Measurements from ENCODE around the gene SIGLEC5. TPM values are rescaled to one million over a fixed set of nuclear protein-coding genes. Genes with fewer than 3 reads are reported as not detected.
A peak's percentile ranks its signal among the peaks of the same experiment; 100 is the strongest.
"Not testable (repeated sequence)": the region's sequence is repeated elsewhere in the genome, so short reads cannot be mapped to it uniquely, and the experiment has no call there.

SIGLEC5 gene, protein sequence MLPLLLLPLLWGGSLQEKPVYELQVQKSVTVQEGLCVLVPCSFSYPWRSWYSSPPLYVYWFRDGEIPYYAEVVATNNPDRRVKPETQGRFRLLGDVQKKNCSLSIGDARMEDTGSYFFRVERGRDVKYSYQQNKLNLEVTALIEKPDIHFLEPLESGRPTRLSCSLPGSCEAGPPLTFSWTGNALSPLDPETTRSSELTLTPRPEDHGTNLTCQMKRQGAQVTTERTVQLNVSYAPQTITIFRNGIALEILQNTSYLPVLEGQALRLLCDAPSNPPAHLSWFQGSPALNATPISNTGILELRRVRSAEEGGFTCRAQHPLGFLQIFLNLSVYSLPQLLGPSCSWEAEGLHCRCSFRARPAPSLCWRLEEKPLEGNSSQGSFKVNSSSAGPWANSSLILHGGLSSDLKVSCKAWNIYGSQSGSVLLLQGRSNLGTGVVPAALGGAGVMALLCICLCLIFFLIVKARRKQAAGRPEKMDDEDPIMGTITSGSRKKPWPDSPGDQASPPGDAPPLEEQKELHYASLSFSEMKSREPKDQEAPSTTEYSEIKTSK
- 1 to 10 TPM in 1 of 4 donors, not detected in 3; 1.1 TPM for total RNA-seq

DNA sequence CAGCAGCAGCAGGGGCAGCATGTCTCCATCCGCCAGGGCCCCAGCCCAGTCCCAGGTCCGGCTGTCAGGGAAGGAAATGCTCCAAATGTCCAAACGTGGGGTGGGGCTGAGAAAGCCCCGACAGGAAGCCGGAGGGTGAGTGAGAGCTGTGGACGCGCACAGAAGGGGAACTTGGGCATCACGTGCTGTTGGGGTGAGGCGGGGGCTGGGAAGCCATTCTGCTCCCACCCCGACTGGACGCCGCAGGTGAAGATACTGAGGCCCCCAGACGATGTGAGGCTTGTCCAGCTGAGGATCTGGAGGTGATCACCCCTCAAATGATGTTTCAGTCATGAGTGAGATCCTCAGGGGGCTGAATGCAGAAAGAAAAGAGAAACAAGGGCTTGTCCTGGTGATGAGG lies at the start of gene SIGLEC5:
TSS of gene SIGLEC5 (minus strand) at position 87 of the 400 bp plus-strand sequence. CDS start at position 21, 66 bp downstream.
- DNase-seq, result not testable (repeated sequence)
- WGBS, 2 donors (ENCODE audit: low coverage in 1 of 2), result 40% methylated on average over 1 of the region's 13 CpGs; no CpG with 5 or more reads in 1 of the 2 donors

DNA sequence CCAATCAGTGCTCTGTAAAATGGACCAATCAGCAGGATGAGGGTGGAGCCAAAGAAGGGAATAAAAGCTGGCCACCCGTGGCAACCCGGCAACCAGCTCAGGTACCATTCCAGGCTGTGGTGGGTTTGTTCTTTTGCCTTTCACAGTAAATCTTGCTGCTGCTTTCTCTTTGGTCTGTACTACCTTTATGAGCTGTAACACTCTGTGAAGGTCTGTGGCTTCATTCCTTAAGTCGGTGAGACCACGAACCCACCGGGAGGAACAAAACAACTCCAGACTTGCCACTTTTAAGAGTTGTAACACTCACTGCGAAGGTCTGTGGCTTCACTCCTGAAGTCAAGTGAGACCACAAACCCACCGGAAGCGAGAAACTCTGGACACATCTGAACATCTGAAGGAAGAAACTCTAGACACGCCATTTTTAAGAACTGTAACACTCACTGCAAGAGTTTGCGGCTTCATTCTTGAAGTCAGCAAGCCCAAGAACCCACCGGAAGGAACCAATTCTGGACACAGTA lies 46.4 kb upstream of the SIGLEC5 start:
- WGBS, 2 donors (ENCODE audit: low coverage in 1 of 2), result 64 to 81% methylated on average over 8 to 11 of the region's 11 CpGs
- H3K4me1 ChIP-seq, result no peaks in the 10 kb centered on the region
- H3K4me3 ChIP-seq, result no peak overlapping the region
- TF ChIP-seq EP300 (IDR thresholded peaks at IDR 0.05; ENCODE audit: low read depth) (no peak), POLR2AphosphoS5 (IDR thresholded peaks at IDR 0.05) (no peak), POLR2A (IDR thresholded peaks at IDR 0.05) (no peak)
- TF ChIP-seq, protein P1, sequence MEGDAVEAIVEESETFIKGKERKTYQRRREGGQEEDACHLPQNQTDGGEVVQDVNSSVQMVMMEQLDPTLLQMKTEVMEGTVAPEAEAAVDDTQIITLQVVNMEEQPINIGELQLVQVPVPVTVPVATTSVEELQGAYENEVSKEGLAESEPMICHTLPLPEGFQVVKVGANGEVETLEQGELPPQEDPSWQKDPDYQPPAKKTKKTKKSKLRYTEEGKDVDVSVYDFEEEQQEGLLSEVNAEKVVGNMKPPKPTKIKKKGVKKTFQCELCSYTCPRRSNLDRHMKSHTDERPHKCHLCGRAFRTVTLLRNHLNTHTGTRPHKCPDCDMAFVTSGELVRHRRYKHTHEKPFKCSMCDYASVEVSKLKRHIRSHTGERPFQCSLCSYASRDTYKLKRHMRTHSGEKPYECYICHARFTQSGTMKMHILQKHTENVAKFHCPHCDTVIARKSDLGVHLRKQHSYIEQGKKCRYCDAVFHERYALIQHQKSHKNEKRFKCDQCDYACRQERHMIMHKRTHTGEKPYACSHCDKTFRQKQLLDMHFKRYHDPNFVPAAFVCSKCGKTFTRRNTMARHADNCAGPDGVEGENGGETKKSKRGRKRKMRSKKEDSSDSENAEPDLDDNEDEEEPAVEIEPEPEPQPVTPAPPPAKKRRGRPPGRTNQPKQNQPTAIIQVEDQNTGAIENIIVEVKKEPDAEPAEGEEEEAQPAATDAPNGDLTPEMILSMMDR (IDR thresholded peaks at IDR 0.05), result no peak
- H3K27ac ChIP-seq, result no peak overlapping the region
- H3K27me3 ChIP-seq, result peaks cover 9% of the 10 kb centered on the region
- in situ Hi-C loops (cut with MboI; ENCODE audit: low pct_ligation_motif_present in 1 of 4, low pct_unique_long_range_greater_than_20kb in 1 of 4, low sequenced_read_pairs in 3 of 4), result no loop called here
- no peaks in the 10 kb centered on the region for H3K9me3 ChIP-seq
- no peak for DNase-seq
- intact Hi-C loops (cut with DNase I; ENCODE audit: low total_unique reads), result no loop called here
- no peaks in the 10 kb centered on the region for H3K36me3 ChIP-seq

More for the DNA sequence above, at the start of gene SIGLEC5:
- H3K4me3 ChIP-seq; H3K4me1 ChIP-seq; in situ Hi-C loops (cut with MboI; ENCODE audit: low pct_ligation_motif_present in 1 of 4, low pct_unique_long_range_greater_than_20kb in 1 of 4, low sequenced_read_pairs in 3 of 4); H3K36me3 ChIP-seq; intact Hi-C loops (cut with DNase I; ENCODE audit: low total_unique reads); H3K27me3 ChIP-seq; H3K9me3 ChIP-seq; H3K27ac ChIP-seq: not testable (repeated sequence)

DNA sequence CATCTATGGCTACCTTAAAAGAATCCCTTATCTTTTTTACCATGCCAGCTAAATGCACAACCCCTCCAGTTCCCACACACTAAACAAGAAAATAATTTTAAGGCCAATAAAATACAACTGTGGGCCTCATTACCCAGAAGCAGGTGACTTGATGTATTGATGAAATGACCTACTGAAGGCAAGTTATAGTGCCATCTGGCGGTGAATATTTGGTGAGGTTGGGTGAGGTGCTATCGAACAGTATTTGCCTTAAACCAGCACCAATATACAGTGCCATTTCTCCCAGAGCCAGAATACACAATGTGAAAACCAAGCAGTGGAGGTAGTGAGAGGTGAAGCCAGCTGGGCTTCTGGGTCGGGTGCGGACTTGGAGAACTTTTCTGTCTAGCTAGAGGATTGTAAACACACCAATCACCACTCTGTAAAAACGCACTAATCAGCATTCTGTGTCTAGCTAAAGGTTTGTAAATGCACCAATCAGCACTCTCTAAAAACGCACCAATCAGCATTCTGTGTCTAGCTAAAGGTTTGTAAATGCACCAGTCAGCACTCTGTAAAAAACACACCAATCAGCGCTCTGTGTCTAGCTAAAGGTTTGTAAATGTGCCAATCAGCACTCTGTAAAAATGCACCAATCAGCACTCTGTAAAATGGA lies 45.8 kb upstream of the SIGLEC5 start:
- WGBS, 2 donors (ENCODE audit: low coverage in 1 of 2), result 59 to 90% methylated on average over 2 to 7 of the region's 7 CpGs
- TF ChIP-seq, protein P1 (IDR thresholded peaks at IDR 0.05), result peak in 4 of 5 experiments; percentile 9 to 39 (median 32)

DNA sequence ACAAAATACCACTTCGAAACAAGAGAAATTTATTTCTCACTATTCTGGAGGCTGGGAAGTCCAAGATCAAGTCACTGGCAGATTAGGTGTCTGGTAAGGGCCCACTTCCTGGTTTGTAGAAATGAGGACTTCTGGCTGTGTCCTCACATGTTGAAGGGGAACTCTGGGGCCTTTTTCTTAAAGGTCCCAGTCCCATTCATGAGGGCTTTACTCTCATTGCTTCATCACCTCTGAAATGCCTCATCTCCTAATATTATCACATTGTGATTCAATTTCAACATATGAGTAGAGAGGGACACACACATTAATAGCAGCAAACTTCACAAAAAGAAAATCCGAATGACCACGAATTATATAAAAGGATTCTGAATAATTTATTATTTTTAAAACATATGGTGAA lies 38.0 kb upstream of the SIGLEC5 start:
- 0 to 57% methylated on average over 1 to 3 of the region's 3 CpGs for WGBS, 2 donors (ENCODE audit: low coverage in 1 of 2)
- DNase-seq, result no peak
- TF ChIP-seq EP300 (IDR thresholded peaks at IDR 0.05; ENCODE audit: low read depth), result no peak
- no peak for TF ChIP-seq POLR2AphosphoS5 (IDR thresholded peaks at IDR 0.05)
- no peak for TF ChIP-seq POLR2A (IDR thresholded peaks at IDR 0.05)
- TF ChIP-seq, protein P1 (IDR thresholded peaks at IDR 0.05), result no peak
- Histone ChIP-seq H3K4me3 (no peak overlapping the region), H3K27me3 (peaks cover 40% of the 10 kb centered on the region), H3K36me3 (no peaks in the 10 kb centered on the region), H3K9me3 (no peaks in the 10 kb centered on the region), H3K27ac (no peak overlapping the region), H3K4me1 (no peaks in the 10 kb centered on the region)
- intact Hi-C loops (cut with DNase I; ENCODE audit: low total_unique reads), result loop anchor here (10.0 kb wide), 1 partner anchor 57 kb away; the partner anchor contains the start of gene HAS1
- in situ Hi-C loops (cut with MboI; ENCODE audit: low pct_ligation_motif_present in 1 of 4, low pct_unique_long_range_greater_than_20kb in 1 of 4, low sequenced_read_pairs in 3 of 4), result loop anchor here in 2 of 4 donors (25.0 kb wide), 2 partner anchors 181 to 206 kb away; partner anchors contain the start of genes CEACAM18 (in 1 of the 2) and SIGLEC8 (in 1 of the 2)

More for the DNA sequence above, 45.8 kb upstream of the SIGLEC5 start:
- DNase-seq; H3K4me1 ChIP-seq; intact Hi-C loops (cut with DNase I; ENCODE audit: low total_unique reads); in situ Hi-C loops (cut with MboI; ENCODE audit: low pct_ligation_motif_present in 1 of 4, low pct_unique_long_range_greater_than_20kb in 1 of 4, low sequenced_read_pairs in 3 of 4); H3K27ac ChIP-seq; H3K4me3 ChIP-seq; H3K36me3 ChIP-seq; H3K9me3 ChIP-seq: not testable (repeated sequence)
- H3K27me3 ChIP-seq, result peaks cover 10% of the 10 kb centered on the region
